Measurements from ENCODE around the gene CCDC33. TPM values are rescaled to one million over a fixed set of nuclear protein-coding genes. Genes with fewer than 3 reads are reported as not detected.

The CCDC33 gene
- total and polyA plus RNA-seq, 2 donors (not counting 1 experiment from before 2014, with no cell fraction given), result not detected

DNA sequence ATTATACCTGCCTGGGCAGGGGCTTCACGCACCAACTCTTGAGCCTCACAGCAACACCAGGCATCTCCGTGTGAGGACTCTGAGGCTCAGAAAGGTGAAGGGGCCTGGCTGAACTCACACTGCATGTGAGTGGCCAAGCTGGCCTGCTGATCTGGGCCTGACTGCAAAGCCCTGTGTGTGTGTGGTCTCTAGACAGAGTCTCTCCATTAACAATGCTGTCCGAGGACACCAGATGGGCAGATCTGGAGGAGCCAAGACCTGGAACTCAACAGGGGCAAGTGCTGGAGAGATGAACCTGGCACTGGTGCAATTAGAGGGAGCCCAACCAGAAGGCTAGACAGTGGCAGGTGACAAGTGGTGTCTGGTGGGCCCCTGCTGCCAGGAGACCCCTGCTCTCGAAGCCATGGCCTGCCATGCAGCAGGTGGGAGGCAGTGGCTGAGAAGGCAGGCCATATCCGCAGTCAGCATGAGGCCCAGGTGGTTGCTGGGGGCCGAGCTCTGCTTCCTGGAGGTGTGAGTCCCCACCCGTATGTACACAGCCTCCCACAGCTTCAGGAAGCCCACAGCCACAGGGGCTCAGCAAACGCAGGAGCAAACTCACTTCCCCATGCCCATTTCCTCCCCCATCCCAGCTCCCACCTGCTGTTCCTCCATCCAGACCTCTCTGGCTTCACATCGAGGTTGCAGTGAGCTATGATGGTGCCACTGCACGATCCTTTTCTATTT is 92.4 kb downstream of the CCDC33 start:
- intact Hi-C loops (cut with micrococcal nuclease), result no loop called here
- TF ChIP-seq, protein P1, sequence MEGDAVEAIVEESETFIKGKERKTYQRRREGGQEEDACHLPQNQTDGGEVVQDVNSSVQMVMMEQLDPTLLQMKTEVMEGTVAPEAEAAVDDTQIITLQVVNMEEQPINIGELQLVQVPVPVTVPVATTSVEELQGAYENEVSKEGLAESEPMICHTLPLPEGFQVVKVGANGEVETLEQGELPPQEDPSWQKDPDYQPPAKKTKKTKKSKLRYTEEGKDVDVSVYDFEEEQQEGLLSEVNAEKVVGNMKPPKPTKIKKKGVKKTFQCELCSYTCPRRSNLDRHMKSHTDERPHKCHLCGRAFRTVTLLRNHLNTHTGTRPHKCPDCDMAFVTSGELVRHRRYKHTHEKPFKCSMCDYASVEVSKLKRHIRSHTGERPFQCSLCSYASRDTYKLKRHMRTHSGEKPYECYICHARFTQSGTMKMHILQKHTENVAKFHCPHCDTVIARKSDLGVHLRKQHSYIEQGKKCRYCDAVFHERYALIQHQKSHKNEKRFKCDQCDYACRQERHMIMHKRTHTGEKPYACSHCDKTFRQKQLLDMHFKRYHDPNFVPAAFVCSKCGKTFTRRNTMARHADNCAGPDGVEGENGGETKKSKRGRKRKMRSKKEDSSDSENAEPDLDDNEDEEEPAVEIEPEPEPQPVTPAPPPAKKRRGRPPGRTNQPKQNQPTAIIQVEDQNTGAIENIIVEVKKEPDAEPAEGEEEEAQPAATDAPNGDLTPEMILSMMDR (IDR thresholded peaks at IDR 0.05), result no peak
- TF ChIP-seq EZH2 (IDR thresholded peaks at IDR 0.05; ENCODE audit: borderline replicate concordance, insufficient read depth, low read depth, low read length, poor library complexity, severe bottlenecking), result no peak
- Histone ChIP-seq H2AFZ (ENCODE audit: insufficient read depth, low read depth, low read length, poor library complexity, severe bottlenecking) (no peak overlapping the region), H3K36me3 (replicated peaks in 1 of 2; ENCODE audit: control extremely low read depth in 1 of 2, control insufficient read depth in 1 of 2, extremely low read depth in 1 of 2, insufficient read depth in 2 of 2, low read length in 1 of 2) (no peaks in the 10 kb centered on the region), H3K9me3 (ENCODE audit: control extremely low read depth in 1 of 3, control insufficient read depth in 2 of 3, insufficient read depth in 1 of 3, low read length in 2 of 3) (no peaks in the 10 kb centered on the region), H3K4me1 (ENCODE audit: control insufficient read depth in 2 of 2, insufficient read depth in 2 of 2, low read length in 2 of 2) (no peaks in the 10 kb centered on the region), H3K4me3 (ENCODE audit: control extremely low read depth in 1 of 5, extremely low read depth in 1 of 5, insufficient read depth in 1 of 5, low read depth in 2 of 5, low read length in 4 of 5) (no peak overlapping the region), H3K79me2 (ENCODE audit: control insufficient read depth, insufficient read depth, low read length) (no peaks in the 10 kb centered on the region), H3K27me3 (replicated peaks in 1 of 4; ENCODE audit: control extremely low read depth in 1 of 4, control insufficient read depth in 3 of 4, insufficient read depth in 4 of 4, low read length in 3 of 4) (no peaks in the 10 kb centered on the region), H3K9ac (ENCODE audit: low read length) (no peak overlapping the region), H4K20me1 (ENCODE audit: control insufficient read depth, insufficient read depth, low read length, poor library complexity, severe bottlenecking) (no peaks in the 10 kb centered on the region), H3K27ac (ENCODE audit: low read length in 2 of 2) (no peak overlapping the region), H3K4me2 (replicated peaks; ENCODE audit: low read depth, low read length, poor library complexity, severe bottlenecking) (no peak overlapping the region)
- ATAC-seq (ENCODE audit: low read depth) (no peak), DNase-seq (no peak)
- ChIA-PET POLR2A (no interaction called here), CTCF (no interaction called here)
- 36% methylated on average over 9 of the region's 10 CpGs for WGBS (ENCODE audit: insufficient coverage)
- H3K27ac Mint-ChIP-seq, result no peak overlapping the region
- H3K4me3 Mint-ChIP-seq, result no peak overlapping the region
- H3K4me1 Mint-ChIP-seq, result peaks cover 2% of the 10 kb centered on the region
- H3K9me3 Mint-ChIP-seq (ENCODE audit: insufficient read depth), result no peaks in the 10 kb centered on the region
- H3K27me3 Mint-ChIP-seq, result peaks cover 11% of the 10 kb centered on the region

DNA sequence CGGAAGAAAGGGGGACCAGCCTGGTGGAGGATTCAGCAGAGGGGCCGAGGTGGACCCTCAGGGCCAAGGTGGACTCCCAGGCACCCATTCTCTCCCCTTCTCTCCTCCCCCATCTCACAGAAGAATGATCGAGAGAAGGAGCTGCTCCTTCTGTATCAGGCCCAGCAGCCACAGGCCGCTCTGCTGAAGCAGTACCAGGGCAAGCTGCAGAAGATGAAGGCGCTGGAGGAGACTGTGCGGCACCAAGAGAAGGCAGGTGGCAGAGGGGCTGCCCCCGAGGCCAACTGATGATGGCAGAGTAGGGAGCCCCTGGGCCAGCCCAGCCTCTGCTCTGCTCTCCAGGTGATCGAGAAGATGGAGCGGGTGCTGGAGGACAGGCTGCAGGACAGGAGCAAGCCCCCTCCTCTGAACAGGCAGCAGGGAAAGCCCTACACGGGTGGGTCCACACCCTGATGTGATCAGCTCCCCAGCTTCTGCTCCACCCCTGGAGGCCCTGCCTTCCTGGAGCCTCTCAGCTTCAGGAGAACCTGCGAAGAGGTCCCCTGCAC is 94.8 kb downstream of the CCDC33 start:
- H3K9me3 ChIP-seq (ENCODE audit: control extremely low read depth in 1 of 3, control insufficient read depth in 2 of 3, insufficient read depth in 1 of 3, low read length in 2 of 3), result peaks cover 0 to 4% (median 0%) of the 10 kb centered on the region in 3 donors
- Mint-ChIP-seq H3K27me3 (no peaks in the 10 kb centered on the region), H3K4me3 (no peak overlapping the region), H3K9me3 (ENCODE audit: insufficient read depth) (no peaks in the 10 kb centered on the region), H3K4me1 (peaks cover 2% of the 10 kb centered on the region), H3K27ac (no peak overlapping the region)
- H4K20me1 ChIP-seq (ENCODE audit: control insufficient read depth, insufficient read depth, low read length, poor library complexity, severe bottlenecking), result no peaks in the 10 kb centered on the region
- no peak overlapping the region for H3K27ac ChIP-seq (ENCODE audit: low read length in 2 of 2)
- ChIA-PET CTCF (interaction anchor here (1.1 kb wide), 1 partner anchor 9 kb away, joined by 3 read pairs; no protein-coding TSS in a partner anchor), POLR2A (no interaction called here)
- no peak for ATAC-seq (ENCODE audit: low read depth)
- no peaks in the 10 kb centered on the region for H3K4me1 ChIP-seq (ENCODE audit: control insufficient read depth in 2 of 2, insufficient read depth in 2 of 2, low read length in 2 of 2)
- no peak overlapping the region for H3K4me2 ChIP-seq (replicated peaks; ENCODE audit: low read depth, low read length, poor library complexity, severe bottlenecking)
- no peaks in the 10 kb centered on the region for H3K79me2 ChIP-seq (ENCODE audit: control insufficient read depth, insufficient read depth, low read length)
- WGBS (ENCODE audit: insufficient coverage), result 89% methylated on average over 10 of the region's 11 CpGs
- H2AFZ ChIP-seq (ENCODE audit: insufficient read depth, low read depth, low read length, poor library complexity, severe bottlenecking), result no peak overlapping the region
- H3K9ac ChIP-seq (ENCODE audit: low read length), result no peak overlapping the region
- no peak overlapping the region for H3K4me3 ChIP-seq (ENCODE audit: control extremely low read depth in 1 of 5, extremely low read depth in 1 of 5, insufficient read depth in 1 of 5, low read depth in 2 of 5, low read length in 4 of 5)
- TF ChIP-seq, protein P1 (IDR thresholded peaks at IDR 0.05), result no peak
- TF ChIP-seq EZH2 (IDR thresholded peaks at IDR 0.05; ENCODE audit: borderline replicate concordance, insufficient read depth, low read depth, low read length, poor library complexity, severe bottlenecking), result no peak
- intact Hi-C loops (cut with micrococcal nuclease), result no loop called here
- no peak for DNase-seq
- H3K36me3 ChIP-seq (replicated peaks in 1 of 2; ENCODE audit: control extremely low read depth in 1 of 2, control insufficient read depth in 1 of 2, extremely low read depth in 1 of 2, insufficient read depth in 2 of 2, low read length in 1 of 2), result no peaks in the 10 kb centered on the region
- no peaks in the 10 kb centered on the region for H3K27me3 ChIP-seq (replicated peaks in 1 of 4; ENCODE audit: control extremely low read depth in 1 of 4, control insufficient read depth in 3 of 4, insufficient read depth in 4 of 4, low read length in 3 of 4)
